Esophagus (tissue), 2 donors: ENCODE results near the gene RAB4B. TPM values are rescaled to one million over a fixed set of nuclear protein-coding genes. Genes with fewer than 3 reads are reported as not detected.
A peak's percentile ranks its signal among the peaks of the same experiment; 100 is the strongest.
"Not testable (repeated sequence)": the region's sequence is repeated elsewhere in the genome, so short reads cannot be mapped to it uniquely, and the experiment has no call there.

Source experiments
- H3K27ac ChIP-seq, 2 donors: one replicate each; pipeline ENCODE4 v1.5.1; 2013; ENCODE audit warnings: low read depth in 2 of 2, mild to moderate bottlenecking in 2 of 2, inconsistent platforms in 1 of 2, low read length in 1 of 2, moderate library complexity in 1 of 2
- H3K27me3 ChIP-seq, 2 donors: one replicate each; pipeline ENCODE4 v1.6.1; 2013; ENCODE audit warnings: low read length in 2 of 2, control low read depth in 1 of 2, mild to moderate bottlenecking in 1 of 2; ENCODE audit not compliant: insufficient read depth in 2 of 2, control insufficient read depth in 1 of 2
- H3K36me3 ChIP-seq, 2 donors: one replicate each; pipeline ENCODE4 v1.6.1; 2013; ENCODE audit warnings: low read length in 1 of 2; ENCODE audit not compliant: control insufficient read depth in 2 of 2, insufficient read depth in 2 of 2
- H3K4me1 ChIP-seq, 2 donors: one replicate each; pipeline ENCODE4 v1.6.1; 2013; ENCODE audit warnings: low read length in 1 of 2; ENCODE audit not compliant: control insufficient read depth in 2 of 2, insufficient read depth in 2 of 2
- H3K4me3 ChIP-seq, 2 donors: one replicate each; pipeline ENCODE4 v1.5.1; 2013; ENCODE audit warnings: low read length in 2 of 2, mild to moderate bottlenecking in 2 of 2, low read depth in 1 of 2, moderate library complexity in 1 of 2
- H3K9me3 ChIP-seq, 2 donors: one replicate each; pipeline ENCODE4 v1.6.1; 2013; ENCODE audit warnings: mild to moderate bottlenecking in 2 of 2, low read depth in 1 of 2, low read length in 1 of 2, moderate library complexity in 1 of 2; ENCODE audit not compliant: control insufficient read depth in 2 of 2, insufficient read depth in 1 of 2
- WGBS, 2 donors: extraction: QIAGEN DNeasy Blood & Tissue Kit; methylation state at CpG; one replicate each; pipeline ENCODE4 v1.1.7; 2013; 5-methylcytosine and 5-hydroxymethylcytosine counted together
- polyA plus RNA-seq, 2 donors: library from polyadenylated mRNA; stranded (reverse); fragments of 200-250 nt; gene quantifications; one replicate each; pipeline ENCODE4 v1.2.3, GENCODE V29; 2013
- donor health status: healthy with polysubstance abuse.
- donor health status: Bipolar disorder and iron deficiency.

The RAB4B gene
- polyA plus RNA-seq, 2 donors, result 30.9 to 41.8 TPM

DNA sequence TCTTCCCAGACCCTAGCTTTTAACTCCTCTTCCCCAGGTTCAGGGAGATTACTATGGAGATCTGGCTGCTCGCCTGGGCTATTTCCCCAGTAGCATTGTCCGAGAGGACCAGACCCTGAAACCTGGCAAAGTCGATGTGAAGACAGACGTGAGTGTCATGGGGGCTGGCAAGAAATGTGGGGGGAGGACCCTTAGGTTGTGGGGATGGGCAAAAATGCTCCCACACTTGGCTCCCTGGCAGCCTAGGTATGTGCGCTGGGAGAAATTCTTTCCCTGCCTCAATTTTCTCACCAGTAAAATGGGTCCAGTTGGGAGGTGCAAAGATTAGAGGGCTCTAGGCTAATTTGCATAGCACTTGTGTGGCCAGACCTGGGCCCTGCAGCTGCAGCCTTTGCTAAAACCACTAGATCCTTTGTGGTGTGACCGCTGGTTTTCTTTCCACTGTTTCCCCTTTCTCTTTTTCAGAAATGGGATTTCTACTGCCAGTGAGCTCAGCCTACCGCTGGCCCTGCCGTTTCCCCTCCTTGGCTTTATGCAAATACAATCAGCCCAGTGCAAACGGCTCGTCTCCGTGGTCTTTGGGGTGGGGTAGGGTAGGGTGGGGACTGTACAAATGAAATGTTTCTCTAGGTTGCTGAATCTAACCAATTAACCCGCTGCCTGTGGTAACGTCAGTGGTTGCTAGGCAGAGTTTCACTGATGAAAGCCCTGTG, 959 bp upstream of the RAB4B start:
- Histone ChIP-seq H3K36me3 (peaks cover 0 to 2% of the 10 kb centered on the region in 2 donors), H3K27ac (peak overlapping the region; percentile 97 to 99), H3K4me1 (peaks cover 0 to 9% of the 10 kb centered on the region in 2 donors), H3K27me3 (no peaks in the 10 kb centered on the region), H3K4me3 (peak overlapping the region; percentile 57 to 78), H3K9me3 (no peaks in the 10 kb centered on the region)
- 11 to 12% methylated on average over 13 of the region's 13 CpGs for WGBS, 2 donors

DNA sequence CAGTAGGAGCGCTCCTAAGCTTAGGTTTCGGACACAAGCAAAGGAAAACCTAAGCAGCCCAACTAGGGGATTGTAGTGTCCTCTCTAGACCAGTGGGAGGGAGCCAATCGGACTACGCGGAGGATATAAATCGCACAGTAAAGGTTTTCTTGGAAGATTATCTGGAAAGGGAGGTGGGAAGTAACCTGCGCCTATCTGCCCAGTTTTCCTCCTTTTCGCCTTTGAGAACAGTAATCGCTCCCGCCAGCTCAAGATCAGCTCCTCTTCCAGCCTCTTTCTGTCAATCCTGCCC, 456 bp upstream of the RAB4B start:
- H3K27me3 ChIP-seq, result no peaks in the 10 kb centered on the region
- peak overlapping the region; percentile 57 to 78 for H3K4me3 ChIP-seq
- H3K4me1 ChIP-seq, result peaks cover 0 to 9% of the 10 kb centered on the region in 2 donors
- no peaks in the 10 kb centered on the region for H3K9me3 ChIP-seq
- WGBS, 2 donors, result 0 to 1% methylated on average over 10 of the region's 10 CpGs
- H3K27ac ChIP-seq, result peak overlapping the region; percentile 97 to 99
- H3K36me3 ChIP-seq, result peaks cover 0 to 2% of the 10 kb centered on the region in 2 donors

DNA sequence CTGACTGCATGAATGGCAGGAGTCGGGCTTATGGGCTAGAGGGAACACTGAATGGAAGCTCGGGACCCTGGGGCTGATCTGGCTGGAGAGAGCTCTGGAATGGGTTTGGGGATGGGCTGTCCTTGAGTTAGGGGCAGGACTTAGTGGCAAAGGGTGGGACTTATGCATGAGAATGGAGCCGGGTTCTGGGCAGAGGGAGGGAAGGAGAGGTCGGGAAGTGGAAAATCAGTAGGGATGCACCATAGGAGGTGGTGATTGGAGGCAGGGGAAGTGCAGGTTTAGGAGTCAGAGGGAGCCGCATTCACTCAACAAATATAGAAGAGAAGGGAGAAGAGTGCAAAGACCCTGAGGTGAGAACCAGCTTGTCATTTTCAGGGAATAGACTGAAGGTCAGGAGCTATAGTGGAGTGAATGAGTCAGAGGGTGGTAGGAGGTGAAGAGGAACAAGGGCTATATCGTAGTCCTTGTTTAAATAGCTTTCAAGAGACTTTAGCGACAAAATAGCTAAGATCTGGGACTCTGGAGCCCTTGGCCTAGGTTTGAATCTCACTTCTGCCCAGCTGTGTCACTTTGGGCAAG, 748 bp downstream of the RAB4B start:
- 11 to 14% methylated on average over 7 of the region's 7 CpGs for WGBS, 2 donors
- no peaks in the 10 kb centered on the region for H3K9me3 ChIP-seq
- peaks cover 0 to 3% of the 10 kb centered on the region in 2 donors for H3K36me3 ChIP-seq
- H3K4me1 ChIP-seq, result peaks cover 0 to 9% of the 10 kb centered on the region in 2 donors
- peak overlapping the region; percentile 57 to 78 for H3K4me3 ChIP-seq
- H3K27ac ChIP-seq, result peak overlapping the region; percentile 97 to 99
- H3K27me3 ChIP-seq, result no peaks in the 10 kb centered on the region

DNA sequence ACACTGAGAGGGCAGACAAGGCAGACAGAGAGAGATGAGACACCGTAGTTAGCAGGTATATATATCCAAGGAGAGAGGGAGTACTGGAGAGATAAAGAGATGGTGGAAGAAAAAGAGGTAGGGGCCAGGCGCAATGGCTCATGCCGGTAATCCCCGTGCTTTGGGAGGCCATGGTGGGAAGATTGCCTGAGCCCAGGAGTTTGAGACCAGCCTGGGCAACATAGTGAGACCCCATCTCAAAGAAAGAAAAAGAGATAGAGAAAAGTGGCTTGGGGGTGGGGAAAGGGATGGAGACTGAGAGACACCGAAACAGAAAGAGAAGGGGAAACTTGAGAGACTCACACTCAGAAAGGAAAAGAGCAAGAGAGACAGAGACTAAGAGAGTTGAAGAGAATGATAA, 2.5 kb downstream of the RAB4B start:
- Histone ChIP-seq H3K4me3 (no peak overlapping the region), H3K36me3 (peaks cover 0 to 9% of the 10 kb centered on the region in 2 donors), H3K9me3 (no peaks in the 10 kb centered on the region), H3K27ac (no peak overlapping the region), H3K27me3 (no peaks in the 10 kb centered on the region), H3K4me1 (peaks cover 0 to 9% of the 10 kb centered on the region in 2 donors)
- 95% methylated on average over 5 of the region's 5 CpGs for WGBS, 2 donors

DNA sequence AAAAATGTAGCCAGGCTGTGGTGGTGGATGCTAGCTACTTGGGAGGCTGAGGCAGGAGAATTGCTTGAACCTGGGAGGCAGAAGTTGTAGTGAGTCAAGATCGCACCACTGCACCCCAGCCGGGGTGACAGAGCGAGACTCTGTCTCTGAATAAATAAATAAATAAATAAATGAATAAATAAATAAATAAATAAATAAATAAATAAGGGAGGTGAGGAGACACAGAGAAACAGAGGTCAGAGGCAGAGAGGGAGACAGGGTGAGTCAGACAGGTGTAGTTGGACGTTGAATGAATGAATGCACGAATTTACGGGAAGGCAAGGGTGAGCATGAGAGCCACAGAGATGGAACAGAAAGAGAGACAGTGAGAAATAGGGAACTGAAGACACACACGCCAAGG, 3.1 kb downstream of the RAB4B start:
- WGBS, 2 donors, result 95 to 96% methylated on average over 7 of the region's 7 CpGs
- H3K4me1 ChIP-seq, result peaks cover 0 to 9% of the 10 kb centered on the region in 2 donors
- no peak overlapping the region for H3K27ac ChIP-seq
- H3K27me3 ChIP-seq, result no peaks in the 10 kb centered on the region
- H3K4me3 ChIP-seq, result no peak overlapping the region
- peaks cover 0 to 10% of the 10 kb centered on the region in 2 donors for H3K36me3 ChIP-seq
- no peaks in the 10 kb centered on the region for H3K9me3 ChIP-seq

DNA sequence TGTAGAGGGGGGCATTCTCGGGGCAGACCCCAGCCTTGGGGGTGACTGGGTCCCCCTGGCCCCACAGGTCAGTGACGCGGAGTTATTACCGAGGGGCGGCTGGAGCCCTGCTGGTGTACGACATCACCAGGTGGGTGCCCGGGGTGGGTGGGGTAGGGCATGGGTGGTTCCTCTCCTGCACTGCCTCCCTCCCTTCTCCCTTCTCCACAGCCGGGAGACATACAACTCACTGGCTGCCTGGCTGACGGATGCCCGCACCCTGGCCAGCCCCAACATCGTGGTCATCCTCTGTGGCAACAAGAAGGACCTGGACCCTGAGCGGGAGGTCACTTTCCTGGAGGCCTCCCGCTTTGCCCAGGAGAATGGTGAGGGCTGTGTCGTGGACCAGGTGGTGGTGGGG, 5.7 kb downstream of the RAB4B start:
- 92% methylated on average over 14 of the region's 14 CpGs for WGBS, 2 donors
- Histone ChIP-seq H3K27ac (no peak overlapping the region), H3K9me3 (no peaks in the 10 kb centered on the region), H3K27me3 (no peaks in the 10 kb centered on the region), H3K4me3 (no peak overlapping the region), H3K4me1 (peaks cover 0 to 4% of the 10 kb centered on the region in 2 donors), H3K36me3 (peaks cover 0 to 16% of the 10 kb centered on the region in 2 donors)

DNA sequence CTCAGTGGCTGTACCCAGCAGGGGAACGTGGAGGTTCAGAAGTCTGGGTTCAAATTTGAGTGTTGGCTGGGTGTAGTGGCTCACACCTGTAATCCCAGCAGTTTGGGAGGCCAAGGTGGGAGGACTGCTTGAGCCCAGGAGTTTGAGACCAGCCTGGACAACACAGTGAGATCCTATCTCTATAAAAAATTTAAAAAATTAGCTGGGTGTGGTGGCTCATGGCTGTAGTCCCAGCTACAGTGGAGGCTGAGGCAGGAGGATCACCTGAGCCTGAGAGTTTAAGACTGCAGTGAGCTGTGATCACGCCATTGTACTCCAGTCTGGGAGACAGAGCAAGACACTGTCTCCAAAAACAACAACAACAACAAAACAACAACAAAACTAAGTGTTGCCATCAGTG, 6.1 kb downstream of the RAB4B start:
- not testable (repeated sequence) for H3K27me3 ChIP-seq, H3K9me3 ChIP-seq, H3K4me1 ChIP-seq, H3K27ac ChIP-seq, H3K4me3 ChIP-seq
- H3K36me3 ChIP-seq, result peaks cover 0 to 16% of the 10 kb centered on the region in 2 donors
- WGBS, 2 donors, result 92 to 96% methylated on average over 2 of the region's 2 CpGs

DNA sequence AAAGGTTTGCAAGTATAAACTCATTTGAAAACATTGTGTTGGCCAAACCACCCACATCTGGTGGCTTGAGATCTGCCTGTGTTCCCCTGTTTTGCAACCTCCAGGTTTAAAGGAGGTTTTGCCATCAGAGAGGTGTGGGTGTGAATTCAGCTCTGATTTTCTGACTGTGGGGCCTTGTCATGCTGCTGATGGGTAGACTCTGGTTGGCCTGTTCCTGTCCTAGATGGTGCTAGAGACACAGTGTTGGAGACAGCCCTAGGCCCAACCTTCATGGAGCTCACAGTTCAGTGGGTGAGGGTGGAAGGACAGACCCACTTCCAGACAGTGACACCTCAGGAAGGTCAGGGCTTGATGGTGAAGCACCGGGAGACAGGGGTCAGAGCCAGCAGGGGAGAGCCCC, 7.5 kb downstream of the RAB4B start:
- Histone ChIP-seq H3K9me3 (no peaks in the 10 kb centered on the region), H3K27ac (no peak overlapping the region), H3K36me3 (peaks cover 0 to 14% of the 10 kb centered on the region in 2 donors), H3K4me1 (no peaks in the 10 kb centered on the region), H3K27me3 (no peaks in the 10 kb centered on the region), H3K4me3 (no peak overlapping the region)
- WGBS, 2 donors, result 75% methylated on average over 1 of the region's 1 CpG

DNA sequence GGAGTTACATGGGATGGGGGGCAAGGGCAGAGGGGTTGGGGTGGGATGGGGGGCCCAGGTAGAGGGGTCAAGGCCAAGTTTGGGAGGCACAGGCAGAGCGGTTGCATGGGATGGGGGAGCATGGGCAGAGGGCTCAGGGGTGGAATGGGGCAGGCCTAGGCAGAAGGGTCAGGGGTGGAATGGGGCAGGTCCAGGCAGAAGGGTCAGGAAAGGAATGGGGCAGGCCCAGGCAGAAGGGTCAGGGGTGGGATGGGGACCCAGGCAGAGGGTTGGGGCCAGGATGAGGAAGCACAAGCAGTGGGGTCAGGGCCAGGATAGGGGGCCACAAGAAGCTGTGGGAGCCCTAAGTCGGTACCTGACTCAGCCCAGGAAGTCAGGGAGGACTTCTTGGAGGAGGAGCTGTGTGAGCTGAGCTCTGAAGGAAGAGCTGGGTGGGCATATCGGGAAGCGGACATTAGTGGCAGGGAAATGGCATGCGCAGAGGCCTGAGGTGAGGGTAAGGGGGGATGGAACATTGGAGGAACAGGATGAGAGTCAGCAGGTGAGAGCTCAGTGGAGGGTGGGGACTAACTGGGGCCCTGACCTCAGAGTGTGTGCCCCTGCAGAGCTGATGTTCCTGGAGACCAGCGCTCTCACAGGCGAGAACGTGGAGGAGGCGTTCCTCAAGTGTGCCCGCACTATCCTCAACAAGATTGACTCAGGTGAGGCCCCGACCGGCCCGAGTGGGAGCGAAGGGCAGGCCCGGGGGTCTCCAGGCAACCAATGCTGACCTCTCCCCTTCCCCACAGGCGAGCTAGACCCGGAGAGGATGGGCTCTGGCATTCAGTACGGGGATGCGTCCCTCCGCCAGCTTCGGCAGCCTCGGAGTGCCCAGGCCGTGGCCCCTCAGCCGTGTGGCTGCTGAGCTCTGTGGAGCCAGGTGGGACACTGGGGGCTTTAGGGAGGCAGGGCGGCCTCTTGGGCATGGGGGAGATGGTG, 8.3 kb downstream of the RAB4B start:
- H3K36me3 ChIP-seq, result peaks cover 0 to 14% of the 10 kb centered on the region in 2 donors
- H3K27ac ChIP-seq, result no peak overlapping the region
- H3K4me1 ChIP-seq, result no peaks in the 10 kb centered on the region
- H3K27me3 ChIP-seq, result no peaks in the 10 kb centered on the region
- H3K4me3 ChIP-seq, result no peak overlapping the region
- no peaks in the 10 kb centered on the region for H3K9me3 ChIP-seq
- WGBS, 2 donors, result 90 to 93% methylated on average over 25 of the region's 25 CpGs
